Measurements from ENCODE around the gene PDE4C. TPM values are rescaled to one million over a fixed set of nuclear protein-coding genes. Genes with fewer than 3 reads are reported as not detected.

PDE4C gene
- total RNA-seq, 1 experiment from 2014 or later, result 3.0 TPM

DNA sequence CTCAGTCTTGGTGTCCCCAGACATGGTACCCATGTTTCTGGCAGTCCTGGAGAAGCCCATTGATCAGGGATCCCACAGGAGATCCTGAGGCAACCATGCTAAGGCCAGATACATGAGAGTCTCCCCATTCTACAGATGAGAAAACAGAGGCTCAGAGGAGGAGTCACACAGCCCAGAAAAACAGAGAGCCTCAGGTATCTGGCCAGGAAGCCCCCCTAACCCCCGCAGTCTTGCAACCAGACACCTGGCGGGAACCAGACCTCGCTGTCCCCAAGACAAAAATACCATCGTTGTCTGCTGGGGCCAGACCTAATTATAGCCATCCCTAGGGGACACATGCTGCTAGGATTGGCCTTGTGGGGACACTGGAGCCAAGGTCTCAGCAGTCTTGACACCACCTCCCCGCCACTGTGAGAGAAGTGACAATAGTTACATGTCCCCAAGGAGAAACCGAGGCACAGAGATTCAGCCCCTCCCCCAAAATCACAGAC is 1.6 kb upstream of the PDE4C start:
- peaks cover 36% of the 10 kb centered on the region for H3K27me3 Mint-ChIP-seq (ENCODE audit: low read depth)
- H3K9me3 Mint-ChIP-seq, result no peaks in the 10 kb centered on the region
- no peak overlapping the region for H3K4me3 Mint-ChIP-seq
- TF ChIP-seq FOXP1 (CRISPR knock-in tag; IDR thresholded peaks at IDR 0.05; ENCODE audit: borderline replicate concordance), result no peak
- TF ChIP-seq, protein P1, sequence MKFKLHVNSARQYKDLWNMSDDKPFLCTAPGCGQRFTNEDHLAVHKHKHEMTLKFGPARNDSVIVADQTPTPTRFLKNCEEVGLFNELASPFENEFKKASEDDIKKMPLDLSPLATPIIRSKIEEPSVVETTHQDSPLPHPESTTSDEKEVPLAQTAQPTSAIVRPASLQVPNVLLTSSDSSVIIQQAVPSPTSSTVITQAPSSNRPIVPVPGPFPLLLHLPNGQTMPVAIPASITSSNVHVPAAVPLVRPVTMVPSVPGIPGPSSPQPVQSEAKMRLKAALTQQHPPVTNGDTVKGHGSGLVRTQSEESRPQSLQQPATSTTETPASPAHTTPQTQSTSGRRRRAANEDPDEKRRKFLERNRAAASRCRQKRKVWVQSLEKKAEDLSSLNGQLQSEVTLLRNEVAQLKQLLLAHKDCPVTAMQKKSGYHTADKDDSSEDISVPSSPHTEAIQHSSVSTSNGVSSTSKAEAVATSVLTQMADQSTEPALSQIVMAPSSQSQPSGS (CRISPR knock-in tag; IDR thresholded peaks at IDR 0.05; ENCODE audit: borderline replicate concordance, low read depth), result no peak
- no peak for TF ChIP-seq JAZF1 (CRISPR knock-in tag; IDR thresholded peaks at IDR 0.05)
- no peak for TF ChIP-seq OVOL2 (CRISPR knock-in tag; IDR thresholded peaks at IDR 0.05; ENCODE audit: borderline replicate concordance)
- TF ChIP-seq CREB1 (CRISPR knock-in tag; IDR thresholded peaks at IDR 0.05), result no peak
- TF ChIP-seq ZNF416 (CRISPR knock-in tag; IDR thresholded peaks at IDR 0.05), result no peak
- TF ChIP-seq, protein P2, sequence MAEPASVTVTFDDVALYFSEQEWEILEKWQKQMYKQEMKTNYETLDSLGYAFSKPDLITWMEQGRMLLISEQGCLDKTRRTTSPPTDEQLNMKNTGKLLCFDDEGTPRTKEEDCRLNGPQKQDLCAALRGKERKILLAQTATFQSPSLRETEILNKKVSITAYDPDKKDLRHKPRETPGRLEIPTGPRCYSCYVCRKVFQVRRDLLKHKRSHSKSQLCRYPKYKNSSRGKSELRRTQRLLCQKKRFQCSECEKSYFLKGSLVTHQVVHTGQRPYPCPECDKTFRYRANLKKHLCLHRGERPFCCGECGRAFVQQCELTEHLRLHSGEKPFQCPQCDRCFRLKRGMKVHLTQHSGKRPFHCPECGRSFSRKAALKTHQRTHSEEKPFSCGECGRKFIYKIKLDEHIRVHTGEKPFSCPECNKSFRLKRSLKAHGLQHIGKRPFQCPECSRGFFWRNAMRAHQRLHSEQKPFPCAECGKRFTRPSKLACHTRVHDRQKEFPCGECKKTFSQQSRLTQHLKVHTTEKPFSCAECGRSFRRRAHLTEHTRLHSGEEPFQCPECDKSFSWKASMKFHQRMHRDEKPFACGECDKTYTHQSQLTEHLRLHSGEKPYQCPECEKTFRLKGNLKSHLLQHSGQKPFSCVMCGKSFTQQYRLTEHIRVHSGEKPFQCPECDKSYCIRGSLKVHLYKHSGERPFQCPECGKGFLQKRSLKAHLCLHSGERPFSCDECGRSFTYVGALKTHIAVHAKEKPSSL (CRISPR knock-in tag; conservative IDR thresholded peaks at IDR 0.05), result no peak
- TF ChIP-seq SMAD3 (CRISPR knock-in tag; IDR thresholded peaks at IDR 0.05; ENCODE audit: borderline replicate concordance), result no peak
- TF ChIP-seq, protein P3, sequence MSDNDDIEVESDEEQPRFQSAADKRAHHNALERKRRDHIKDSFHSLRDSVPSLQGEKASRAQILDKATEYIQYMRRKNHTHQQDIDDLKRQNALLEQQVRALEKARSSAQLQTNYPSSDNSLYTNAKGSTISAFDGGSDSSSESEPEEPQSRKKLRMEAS (CRISPR knock-in tag; IDR thresholded peaks at IDR 0.05), result no peak
- TF ChIP-seq ESRRA (CRISPR knock-in tag; IDR thresholded peaks at IDR 0.05; ENCODE audit: borderline replicate concordance), result no peak
- TF ChIP-seq, protein P4, sequence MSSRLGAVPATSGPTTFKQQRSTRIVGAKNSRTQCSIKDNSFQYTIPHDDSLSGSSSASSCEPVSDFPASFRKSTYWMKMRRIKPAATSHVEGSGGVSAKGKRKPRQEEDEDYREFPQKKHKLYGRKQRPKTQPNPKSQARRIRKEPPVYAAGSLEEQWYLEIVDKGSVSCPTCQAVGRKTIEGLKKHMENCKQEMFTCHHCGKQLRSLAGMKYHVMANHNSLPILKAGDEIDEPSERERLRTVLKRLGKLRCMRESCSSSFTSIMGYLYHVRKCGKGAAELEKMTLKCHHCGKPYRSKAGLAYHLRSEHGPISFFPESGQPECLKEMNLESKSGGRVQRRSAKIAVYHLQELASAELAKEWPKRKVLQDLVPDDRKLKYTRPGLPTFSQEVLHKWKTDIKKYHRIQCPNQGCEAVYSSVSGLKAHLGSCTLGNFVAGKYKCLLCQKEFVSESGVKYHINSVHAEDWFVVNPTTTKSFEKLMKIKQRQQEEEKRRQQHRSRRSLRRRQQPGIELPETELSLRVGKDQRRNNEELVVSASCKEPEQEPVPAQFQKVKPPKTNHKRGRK (CRISPR knock-in tag; IDR thresholded peaks at IDR 0.05; ENCODE audit: borderline replicate concordance), result no peak
- TF ChIP-seq, protein P5, sequence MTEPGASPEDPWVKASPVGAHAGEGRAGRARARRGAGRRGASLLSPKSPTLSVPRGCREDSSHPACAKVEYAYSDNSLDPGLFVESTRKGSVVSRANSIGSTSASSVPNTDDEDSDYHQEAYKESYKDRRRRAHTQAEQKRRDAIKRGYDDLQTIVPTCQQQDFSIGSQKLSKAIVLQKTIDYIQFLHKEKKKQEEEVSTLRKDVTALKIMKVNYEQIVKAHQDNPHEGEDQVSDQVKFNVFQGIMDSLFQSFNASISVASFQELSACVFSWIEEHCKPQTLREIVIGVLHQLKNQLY (CRISPR knock-in tag; IDR thresholded peaks at IDR 0.05), result no peak
- no peak for TF ChIP-seq ZNF423 (CRISPR knock-in tag; IDR thresholded peaks at IDR 0.05)
- no peak for TF ChIP-seq MXD4 (CRISPR knock-in tag; IDR thresholded peaks at IDR 0.05; ENCODE audit: borderline replicate concordance)
- no peak for TF ChIP-seq NR2C2 (CRISPR knock-in tag; IDR thresholded peaks at IDR 0.05)
- no peak for TF ChIP-seq MYBL2 (CRISPR knock-in tag; IDR thresholded peaks at IDR 0.05)
- TF ChIP-seq SOX15 (CRISPR knock-in tag; IDR thresholded peaks at IDR 0.05), result no peak
- H3K36me3 Mint-ChIP-seq, result no peaks in the 10 kb centered on the region
- DNase-seq (ENCODE audit: low spot score) (no peak), ATAC-seq (no peak)
- ChIA-PET POLR2A (no interaction called here), CTCF (no interaction called here)
- H3K4me1 Mint-ChIP-seq, result peaks cover 36% of the 10 kb centered on the region
- no peak overlapping the region for H3K27ac Mint-ChIP-seq

DNA sequence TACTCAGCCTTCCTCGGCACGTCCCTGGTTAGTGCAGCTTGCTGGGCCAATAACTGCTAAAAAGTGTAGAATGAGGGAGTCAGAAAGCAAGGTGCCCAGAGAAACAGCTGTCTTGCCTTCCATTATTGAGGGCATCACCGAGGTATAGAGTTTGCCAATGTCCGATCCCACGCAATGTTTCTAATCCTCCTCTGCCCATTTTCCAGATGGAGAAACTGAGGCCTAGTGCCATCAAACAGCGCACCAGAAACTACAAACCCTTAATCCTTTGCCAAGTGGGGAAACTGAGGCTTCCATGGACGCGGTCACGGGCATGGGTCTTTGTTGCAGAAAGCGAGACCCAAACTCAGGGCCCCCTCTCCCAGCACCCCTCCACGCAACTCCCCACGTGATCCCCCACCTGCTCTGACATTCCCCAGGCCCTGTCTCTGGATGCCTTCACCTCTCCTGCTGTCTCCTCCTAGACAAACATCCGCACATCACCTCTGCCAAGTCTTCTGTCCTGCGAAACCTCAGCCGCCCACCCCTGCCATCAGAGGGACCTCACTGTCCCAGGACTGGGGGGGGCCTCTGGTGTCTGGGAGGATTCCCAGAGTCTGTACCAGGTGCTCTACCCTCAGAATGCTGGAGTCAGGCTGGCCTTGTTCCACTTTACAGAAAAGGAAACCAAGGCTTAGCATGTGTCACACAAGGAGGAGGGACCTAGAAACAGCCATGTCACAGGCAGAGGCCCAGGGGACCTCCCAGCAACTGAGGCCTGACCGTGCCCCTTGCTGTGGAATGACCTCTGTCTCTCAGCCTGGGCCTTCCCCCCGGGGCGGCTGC is 930 bp upstream of the PDE4C start:
- ChIA-PET POLR2A (no interaction called here), CTCF (interaction anchor here (1.9 to 3.9 kb wide), 2 partner anchors 27 to 52 kb away, joined by 6 to 72 read pairs; a partner anchor contains a TSS)
- ATAC-seq (no peak), DNase-seq (ENCODE audit: low spot score) (no peak)
- Mint-ChIP-seq H3K27me3 (ENCODE audit: low read depth) (peaks cover 36% of the 10 kb centered on the region), H3K27ac (no peak overlapping the region), H3K4me3 (0 out of 2 replicates have a peak overlapping the region, but pooled peaks have one; percentile 12), H3K4me1 (peaks cover 31% of the 10 kb centered on the region), H3K9me3 (no peaks in the 10 kb centered on the region), H3K36me3 (no peaks in the 10 kb centered on the region)
- TF ChIP-seq, protein P6, sequence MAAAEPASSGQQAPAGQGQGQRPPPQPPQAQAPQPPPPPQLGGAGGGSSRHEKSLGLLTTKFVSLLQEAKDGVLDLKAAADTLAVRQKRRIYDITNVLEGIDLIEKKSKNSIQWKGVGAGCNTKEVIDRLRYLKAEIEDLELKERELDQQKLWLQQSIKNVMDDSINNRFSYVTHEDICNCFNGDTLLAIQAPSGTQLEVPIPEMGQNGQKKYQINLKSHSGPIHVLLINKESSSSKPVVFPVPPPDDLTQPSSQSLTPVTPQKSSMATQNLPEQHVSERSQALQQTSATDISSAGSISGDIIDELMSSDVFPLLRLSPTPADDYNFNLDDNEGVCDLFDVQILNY (CRISPR knock-in tag; IDR thresholded peaks at IDR 0.05), result no peak
- TF ChIP-seq, protein P7, sequence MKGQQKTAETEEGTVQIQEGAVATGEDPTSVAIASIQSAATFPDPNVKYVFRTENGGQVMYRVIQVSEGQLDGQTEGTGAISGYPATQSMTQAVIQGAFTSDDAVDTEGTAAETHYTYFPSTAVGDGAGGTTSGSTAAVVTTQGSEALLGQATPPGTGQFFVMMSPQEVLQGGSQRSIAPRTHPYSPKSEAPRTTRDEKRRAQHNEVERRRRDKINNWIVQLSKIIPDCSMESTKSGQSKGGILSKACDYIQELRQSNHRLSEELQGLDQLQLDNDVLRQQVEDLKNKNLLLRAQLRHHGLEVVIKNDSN (CRISPR knock-in tag; IDR thresholded peaks at IDR 0.05), result no peak
- TF ChIP-seq, protein P8, sequence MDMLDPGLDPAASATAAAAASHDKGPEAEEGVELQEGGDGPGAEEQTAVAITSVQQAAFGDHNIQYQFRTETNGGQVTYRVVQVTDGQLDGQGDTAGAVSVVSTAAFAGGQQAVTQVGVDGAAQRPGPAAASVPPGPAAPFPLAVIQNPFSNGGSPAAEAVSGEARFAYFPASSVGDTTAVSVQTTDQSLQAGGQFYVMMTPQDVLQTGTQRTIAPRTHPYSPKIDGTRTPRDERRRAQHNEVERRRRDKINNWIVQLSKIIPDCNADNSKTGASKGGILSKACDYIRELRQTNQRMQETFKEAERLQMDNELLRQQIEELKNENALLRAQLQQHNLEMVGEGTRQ (CRISPR knock-in tag; IDR thresholded peaks at IDR 0.05), result no peak
- TF ChIP-seq ZNF416 (CRISPR knock-in tag; IDR thresholded peaks at IDR 0.05), result no peak
- TF ChIP-seq NFE2L1 (CRISPR knock-in tag; IDR thresholded peaks at IDR 0.05), result no peak
- no peak for TF ChIP-seq TCF7 (CRISPR knock-in tag; IDR thresholded peaks at IDR 0.05; ENCODE audit: low read depth)
- TF ChIP-seq ELF4 (CRISPR knock-in tag; IDR thresholded peaks at IDR 0.05; ENCODE audit: low read depth), result no peak
- no peak for TF ChIP-seq EMX1 (CRISPR knock-in tag; IDR thresholded peaks at IDR 0.05)
- TF ChIP-seq, protein P9, sequence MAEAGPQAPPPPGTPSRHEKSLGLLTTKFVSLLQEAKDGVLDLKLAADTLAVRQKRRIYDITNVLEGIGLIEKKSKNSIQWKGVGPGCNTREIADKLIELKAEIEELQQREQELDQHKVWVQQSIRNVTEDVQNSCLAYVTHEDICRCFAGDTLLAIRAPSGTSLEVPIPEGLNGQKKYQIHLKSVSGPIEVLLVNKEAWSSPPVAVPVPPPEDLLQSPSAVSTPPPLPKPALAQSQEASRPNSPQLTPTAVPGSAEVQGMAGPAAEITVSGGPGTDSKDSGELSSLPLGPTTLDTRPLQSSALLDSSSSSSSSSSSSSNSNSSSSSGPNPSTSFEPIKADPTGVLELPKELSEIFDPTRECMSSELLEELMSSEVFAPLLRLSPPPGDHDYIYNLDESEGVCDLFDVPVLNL (CRISPR knock-in tag; IDR thresholded peaks at IDR 0.05; ENCODE audit: borderline replicate concordance, low read depth), result no peak
